IMR-90 (cell line): ENCODE data around the gene NUDT7.
A peak's percentile ranks its signal among the peaks of the same experiment; 100 is the strongest.

Experiments
- CEBPB ChIP-seq: IDR thresholded peaks from 2 replicates; pipeline ENCODE4 v1.6.1; 2012; ENCODE audit warnings: low read depth, low read length, improper control_type of control experiment
- CTCF ChIP-seq: conservative IDR thresholded peaks from 2 replicates; pipeline ENCODE4 v1.5.1; 2012; ENCODE audit warnings: mild to moderate bottlenecking, low read depth, low read length, improper control_type of control experiment
- MAFK ChIP-seq: IDR thresholded peaks from 2 replicates; pipeline ENCODE4 v1.6.1; 2012; ENCODE audit warnings: low read depth, low read length, improper control_type of control experiment
- POLR2A ChIP-seq: IDR thresholded peaks from 2 replicates; pipeline ENCODE4 v1.6.1; 2012; ENCODE audit warnings: mild to moderate bottlenecking, low read depth, low read length
- RCOR1 ChIP-seq: IDR thresholded peaks from 2 replicates; pipeline ENCODE4 v1.6.1; 2012; ENCODE audit warnings: mild to moderate bottlenecking, low read length, improper control_type of control experiment; ENCODE audit not compliant: insufficient replicate concordance
- SMC3 ChIP-seq: fragments of 150-350 bp; IDR thresholded peaks from 2 replicates; pipeline ENCODE4 v1.6.1; 2016; ENCODE audit warnings: low read depth, mild to moderate bottlenecking, antibody characterized with exemption, low read length, moderate library complexity
- TF ChIP-seq, protein P1 (sequence below): fragments of 150-350 bp; IDR thresholded peaks from 2 replicates; pipeline ENCODE4 v1.6.1; 2017; ENCODE audit warnings: mild to moderate bottlenecking, antibody characterized with exemption, low read length, low read depth

DNA sequence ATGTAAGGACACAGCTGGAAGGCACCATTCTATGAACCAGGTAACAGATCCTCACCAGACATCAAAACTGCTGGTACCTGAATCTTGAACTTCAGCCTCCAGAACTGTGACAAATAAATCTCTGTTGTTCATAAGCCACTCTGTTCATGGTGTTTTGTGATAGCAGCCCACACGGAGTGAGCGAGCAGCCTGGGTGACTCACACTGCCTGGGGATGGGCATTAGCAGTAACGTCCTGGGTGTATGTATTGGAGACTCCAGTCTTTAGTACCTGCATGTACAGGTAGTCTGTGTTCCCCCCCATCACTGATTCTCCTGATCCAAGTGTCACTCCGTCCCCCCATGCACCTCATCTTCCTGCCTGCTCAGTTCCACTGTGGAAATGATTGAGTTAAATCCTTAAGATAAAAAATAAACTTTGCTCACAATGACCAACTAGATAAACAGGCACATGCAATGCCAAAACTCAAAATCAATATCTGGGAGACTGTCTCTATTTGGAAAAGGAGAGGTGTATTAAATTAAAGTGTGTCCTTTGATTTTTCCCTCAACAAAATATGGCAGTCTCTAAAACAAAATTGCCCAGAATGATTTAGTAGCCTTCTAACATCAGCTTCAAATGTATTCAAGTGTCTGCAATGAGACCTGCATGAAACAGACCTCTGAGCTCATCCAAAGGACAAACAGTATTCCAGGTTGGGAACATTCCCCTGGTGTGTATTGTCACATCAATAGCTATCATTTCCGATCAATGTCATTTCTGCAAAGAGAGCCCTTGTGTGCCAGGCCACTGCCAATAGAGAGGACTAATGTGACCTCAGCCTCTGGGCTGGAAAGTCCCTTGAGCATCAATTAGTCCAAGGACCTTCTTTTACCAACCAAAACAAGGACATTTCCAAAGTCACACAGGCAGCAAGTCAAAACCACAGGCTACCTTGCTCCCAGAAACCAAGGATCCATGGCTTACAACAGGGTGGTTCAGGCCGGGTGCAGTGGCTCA is 53.9 kb downstream of the NUDT7 start:
- no peak for TF ChIP-seq RCOR1
- no peak for TF ChIP-seq POLR2A
- TF ChIP-seq CTCF: no peak
- no peak for TF ChIP-seq MAFK
- 0 out of 2 replicates have a peak, but pooled peaks have one; percentile 7 for TF ChIP-seq SMC3
- no peak for TF ChIP-seq CEBPB
- TF ChIP-seq, protein P1, sequence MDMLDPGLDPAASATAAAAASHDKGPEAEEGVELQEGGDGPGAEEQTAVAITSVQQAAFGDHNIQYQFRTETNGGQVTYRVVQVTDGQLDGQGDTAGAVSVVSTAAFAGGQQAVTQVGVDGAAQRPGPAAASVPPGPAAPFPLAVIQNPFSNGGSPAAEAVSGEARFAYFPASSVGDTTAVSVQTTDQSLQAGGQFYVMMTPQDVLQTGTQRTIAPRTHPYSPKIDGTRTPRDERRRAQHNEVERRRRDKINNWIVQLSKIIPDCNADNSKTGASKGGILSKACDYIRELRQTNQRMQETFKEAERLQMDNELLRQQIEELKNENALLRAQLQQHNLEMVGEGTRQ: no peak
